Epithelial cell of prostate (primary cell): Measurements from ENCODE around the gene FAM24B.
A peak's percentile ranks its signal among the peaks of the same experiment; 100 is the strongest.
"Not testable (repeated sequence)": the region's sequence is repeated elsewhere in the genome, so short reads cannot be mapped to it uniquely, and the experiment has no call there.

ENCODE experiments used
- DNase-seq: peaks from one replicate; pipeline ENCODE4 v3.0.0-alpha.2; 2011; ENCODE audit warnings: low read depth, low spot score
- H3K27ac ChIP-seq: fragments of 450-650 bp; 2 replicates; pipeline ENCODE4 v1.5.1; 2017; ENCODE audit warnings: mild to moderate bottlenecking

The FAM24B gene, protein sequence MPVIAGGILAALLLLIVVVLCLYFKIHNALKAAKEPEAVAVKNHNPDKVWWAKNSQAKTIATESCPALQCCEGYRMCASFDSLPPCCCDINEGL

DNA sequence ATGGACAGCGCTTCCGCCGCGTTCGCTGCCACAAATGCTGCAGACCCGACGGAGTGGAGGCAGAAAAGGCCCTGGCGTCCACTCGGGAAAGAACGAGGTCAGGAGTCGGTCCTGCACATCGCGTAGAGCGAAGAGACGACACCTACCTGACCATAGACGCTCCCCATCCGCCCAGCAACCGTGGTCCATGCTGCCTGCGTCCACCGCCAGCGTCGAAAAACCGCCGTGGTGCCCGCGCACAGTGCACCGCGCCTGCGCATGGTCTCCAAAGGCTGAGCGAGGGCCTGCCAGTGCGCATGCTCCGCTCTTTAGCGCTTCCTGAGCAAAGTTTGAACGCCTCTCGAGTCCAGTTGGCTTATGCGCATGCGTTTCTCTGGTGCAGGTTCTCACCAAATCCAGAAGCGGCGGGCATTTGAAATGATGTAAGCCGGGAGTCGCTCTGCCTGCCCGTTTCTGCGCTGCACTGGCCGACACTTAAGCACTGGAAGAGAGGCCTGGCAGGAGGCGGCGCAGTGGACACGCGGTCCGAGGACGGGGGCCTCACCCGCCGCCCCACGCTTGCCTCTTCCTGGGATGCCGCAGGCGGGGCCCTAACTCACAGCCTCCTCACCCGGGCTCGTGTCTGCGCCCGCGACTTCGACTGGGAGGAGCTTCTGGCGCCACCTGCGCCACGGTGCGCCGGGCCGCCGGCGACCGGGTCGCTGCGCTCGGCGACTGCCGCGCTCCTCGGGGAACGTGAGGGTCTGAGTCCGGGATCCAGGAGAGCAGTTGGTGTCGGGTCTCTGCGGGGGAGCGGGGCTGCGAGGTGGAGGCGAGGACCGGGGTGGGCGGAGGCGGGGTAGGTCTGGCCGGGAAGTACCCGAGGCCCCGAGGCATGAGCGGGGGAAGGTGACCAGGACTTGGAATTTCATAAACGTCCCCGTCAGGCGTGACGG lies at the start of gene FAM24B:
Gene FAM24B (minus strand): TSS at position 243 of the 935 bp plus-strand sequence. CDS start 29,066 bp downstream, outside the sequence.
- peak; percentile 82 for DNase-seq
- peak within 1 kb of the TSS; percentile 85 for H3K27ac ChIP-seq

DNA sequence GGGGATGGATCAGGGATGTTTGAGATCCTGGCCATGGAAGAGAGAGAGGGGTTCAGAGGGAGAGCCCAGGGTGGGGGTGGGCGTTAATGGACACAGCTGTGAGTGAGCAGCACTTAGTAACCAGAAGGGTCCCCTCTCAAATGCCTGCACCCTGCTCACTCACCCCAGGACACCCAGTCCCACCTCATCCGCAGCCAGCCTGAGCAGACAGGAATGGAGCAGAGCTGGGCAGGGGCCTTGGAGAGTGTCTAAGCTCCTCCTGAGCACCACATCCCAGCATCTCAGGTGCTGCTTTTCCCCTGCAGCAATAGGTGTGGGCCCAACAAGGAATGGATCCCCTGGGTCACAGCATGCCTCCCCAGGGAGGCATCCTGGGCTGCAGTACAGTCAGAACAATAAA lies 36.3 kb upstream of the FAM24B start:
- no peak overlapping the region for H3K27ac ChIP-seq

DNA sequence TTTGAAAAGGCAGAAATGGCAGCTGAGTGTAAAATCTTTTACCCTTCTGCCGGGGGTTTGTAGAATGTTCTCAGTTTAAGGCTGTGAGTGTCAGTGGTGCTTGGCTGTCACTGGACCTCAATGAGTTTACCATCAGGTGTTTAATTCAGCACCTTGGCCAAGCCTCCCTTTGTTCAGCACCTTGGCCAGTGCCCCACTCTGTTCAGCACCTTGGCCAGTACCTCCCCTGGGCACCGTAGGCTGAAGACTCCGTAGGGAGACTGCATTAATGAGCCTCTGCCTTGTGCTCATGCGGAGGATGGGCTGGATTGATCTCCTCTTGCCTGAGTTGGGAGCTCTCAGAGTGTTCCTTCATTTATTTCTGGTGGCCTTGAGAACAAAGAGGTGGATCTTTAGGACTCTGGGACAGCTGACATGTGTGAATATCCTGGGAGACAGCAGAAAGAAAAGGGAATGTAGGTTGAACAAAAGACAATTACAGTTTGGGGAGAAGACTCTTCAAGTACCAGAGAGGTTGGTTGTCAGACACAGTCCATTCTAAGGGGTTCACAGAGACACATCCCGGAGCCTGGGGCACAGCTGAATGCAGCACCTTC lies 32.6 kb upstream of the FAM24B start:
- peak; percentile 1 for DNase-seq
- H3K27ac ChIP-seq, result no peak overlapping the region

More for the DNA sequence above, 36.3 kb upstream of the FAM24B start:
- DNase-seq, result no peak

DNA sequence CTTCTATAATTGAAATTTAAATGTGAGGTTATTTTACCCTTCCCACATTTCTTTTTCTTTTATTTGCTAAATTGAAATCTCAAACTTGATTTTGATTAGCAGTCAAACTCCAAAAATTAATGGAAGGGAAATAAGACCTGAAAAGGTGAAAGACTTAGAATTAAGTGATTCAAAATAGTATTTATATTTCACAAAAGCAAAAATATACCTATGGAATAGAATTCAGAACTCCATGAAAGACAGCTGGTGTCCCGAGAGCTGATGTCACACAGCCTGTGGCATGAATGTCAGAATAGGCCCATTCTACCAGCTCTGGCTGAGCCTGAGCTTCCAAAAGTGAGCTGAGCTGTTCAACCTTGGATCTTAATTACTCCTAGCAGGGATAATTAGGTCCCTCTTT lies 30.9 kb upstream of the FAM24B start, which contains the start of gene FAM24A:
Gene FAM24A (plus strand): TSS at position 301 of the 400 bp plus-strand sequence. CDS start 1,025 bp downstream, outside the sequence.
- no peak within 1 kb of the TSS for H3K27ac ChIP-seq

DNA sequence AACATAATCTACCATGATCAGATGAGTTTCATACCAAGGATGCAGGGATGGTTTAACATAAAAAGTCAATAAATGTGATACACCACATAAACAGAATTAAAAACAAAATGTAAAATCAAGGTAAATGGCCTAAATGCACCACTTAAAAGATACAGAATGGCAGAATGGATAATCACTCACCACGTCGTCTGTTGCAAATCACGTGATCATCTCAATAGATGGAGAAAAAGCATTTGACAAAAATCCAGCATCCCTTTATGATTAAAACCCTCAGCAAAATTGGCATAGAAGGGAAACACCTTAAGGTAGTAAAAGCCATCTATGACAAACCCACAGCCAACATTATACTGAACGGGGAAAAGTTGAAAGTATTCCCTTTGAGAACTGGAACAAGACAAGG lies 24.5 kb upstream of the FAM24B start:
- DNase-seq, H3K27ac ChIP-seq: not testable (repeated sequence)

More for the DNA sequence above, 30.9 kb upstream of the FAM24B start, which contains the start of gene FAM24A:
- DNase-seq, result no peak

DNA sequence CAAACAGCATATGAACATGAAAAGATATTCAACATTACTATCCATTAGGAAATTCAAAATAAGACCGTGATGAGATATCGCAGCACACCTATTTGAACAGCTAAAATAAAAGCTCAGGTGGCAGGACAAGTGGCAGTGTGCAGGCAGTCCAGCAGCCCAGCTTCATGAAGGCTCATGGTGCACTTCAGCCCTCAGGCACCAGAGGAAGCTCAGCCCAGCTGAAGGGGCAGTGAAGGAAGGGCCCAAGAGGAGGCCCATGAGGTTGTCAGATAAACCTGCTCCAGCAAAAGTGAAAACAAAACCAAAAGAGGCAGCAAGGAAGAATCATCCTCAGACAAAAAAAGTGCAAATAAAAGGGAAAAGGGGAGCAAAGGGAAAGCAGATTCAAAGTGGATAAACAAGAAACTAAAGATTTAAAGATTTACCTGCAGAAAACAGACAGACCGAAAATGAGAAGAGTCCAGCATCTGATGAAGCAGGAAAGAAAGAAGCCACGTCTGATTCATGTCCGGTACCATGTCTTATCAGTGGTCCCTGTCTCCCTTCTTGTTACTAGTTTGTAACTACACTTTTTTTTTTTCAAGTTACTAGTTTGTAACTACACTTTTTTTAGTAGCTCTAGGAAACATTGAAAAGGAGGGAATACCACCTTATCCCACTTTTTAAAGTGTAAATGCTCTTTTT lies 15.0 kb upstream of the FAM24B start:
- no peak overlapping the region for H3K27ac ChIP-seq
- DNase-seq, result no peak

DNA sequence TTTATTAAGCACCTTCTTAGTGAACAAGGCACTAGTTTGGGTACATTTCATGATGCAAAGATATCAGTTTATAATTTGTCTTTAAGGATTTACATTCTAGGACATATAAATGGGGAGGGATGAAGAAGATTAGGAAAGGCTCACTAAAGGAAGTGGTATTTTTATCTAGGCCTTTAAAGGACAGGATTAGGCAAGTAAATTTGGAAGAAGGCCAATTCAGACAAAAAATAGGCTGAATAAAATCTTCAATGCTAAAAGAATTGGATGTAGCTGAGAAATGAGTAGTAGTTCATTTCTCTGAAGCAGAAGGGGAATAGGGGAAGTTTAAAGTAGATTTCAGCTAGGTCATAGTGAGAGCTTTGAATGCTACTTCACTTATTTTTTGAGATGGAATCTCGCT lies 4.8 kb upstream of the FAM24B start:
- DNase-seq, result no peak
- H3K27ac ChIP-seq, result no peak overlapping the region

DNA sequence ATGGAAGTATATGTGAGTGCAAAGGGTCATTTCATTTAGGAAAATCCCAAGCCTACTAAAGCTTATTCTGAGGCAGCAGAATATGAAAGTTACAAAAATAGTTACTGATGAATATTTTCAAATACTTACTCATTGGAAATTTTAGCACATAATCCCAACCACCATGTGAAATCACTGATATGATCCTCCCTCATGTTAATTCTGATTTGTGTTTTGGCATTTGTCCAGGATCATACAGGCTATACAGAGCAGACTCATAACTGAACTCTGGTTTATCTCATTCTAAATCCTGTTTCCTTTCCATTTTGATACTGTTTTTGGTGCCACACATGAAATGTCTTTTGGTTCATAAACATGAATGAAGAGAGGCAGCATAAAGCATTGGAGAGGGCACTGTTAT lies 3.4 kb upstream of the FAM24B start:
- H3K27ac ChIP-seq, result no peak overlapping the region
- DNase-seq, result no peak

DNA sequence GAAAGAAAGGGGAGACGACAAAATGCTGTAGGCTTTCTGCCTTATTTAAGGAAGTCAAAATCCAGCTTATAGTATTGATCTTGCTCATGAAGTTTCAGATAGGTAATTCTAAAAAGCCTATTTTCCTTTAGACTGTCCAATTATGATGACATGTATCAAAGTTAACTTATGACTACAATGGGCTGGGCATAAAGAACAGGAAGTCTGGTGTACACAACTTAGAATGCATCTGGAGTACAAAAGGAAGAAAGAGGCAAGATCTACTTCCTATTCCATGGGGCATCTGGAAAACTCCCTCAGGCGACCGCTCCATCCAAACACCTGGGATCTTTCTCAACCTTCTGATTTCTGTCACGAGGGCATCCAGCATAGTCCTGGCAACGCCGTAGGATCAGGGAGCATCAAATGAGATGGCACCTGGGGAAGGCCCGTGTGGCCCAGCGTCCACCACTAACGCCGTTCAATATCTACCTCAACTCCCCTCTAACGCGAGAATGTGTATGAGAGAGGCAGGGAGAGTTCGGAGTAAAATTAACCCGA lies 512 bp downstream of the FAM24B start:
- peak overlapping the region; percentile 85 for H3K27ac ChIP-seq
- DNase-seq, result no peak

DNA sequence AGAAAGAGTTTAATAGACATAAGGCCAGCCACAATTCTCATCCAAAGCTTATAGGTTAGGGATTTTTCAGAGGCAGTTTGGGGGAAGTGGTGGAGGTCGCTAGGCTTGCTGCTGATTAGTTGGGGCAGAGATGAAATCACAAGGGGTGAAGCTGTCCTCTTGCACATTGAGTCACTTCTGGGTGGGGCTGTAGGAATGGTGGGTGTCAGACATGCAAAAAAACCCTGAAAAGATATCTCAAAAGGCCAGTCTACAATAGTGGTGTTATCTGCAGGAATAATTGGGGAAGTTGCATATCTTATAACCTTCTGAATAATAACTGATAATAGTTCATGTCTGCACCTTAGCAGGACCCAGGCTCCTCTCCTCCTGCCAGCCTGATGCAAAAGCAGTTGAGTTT lies 2.1 kb downstream of the FAM24B start:
- DNase-seq, result no peak
- H3K27ac ChIP-seq, result peak overlapping the region; percentile 85

DNA sequence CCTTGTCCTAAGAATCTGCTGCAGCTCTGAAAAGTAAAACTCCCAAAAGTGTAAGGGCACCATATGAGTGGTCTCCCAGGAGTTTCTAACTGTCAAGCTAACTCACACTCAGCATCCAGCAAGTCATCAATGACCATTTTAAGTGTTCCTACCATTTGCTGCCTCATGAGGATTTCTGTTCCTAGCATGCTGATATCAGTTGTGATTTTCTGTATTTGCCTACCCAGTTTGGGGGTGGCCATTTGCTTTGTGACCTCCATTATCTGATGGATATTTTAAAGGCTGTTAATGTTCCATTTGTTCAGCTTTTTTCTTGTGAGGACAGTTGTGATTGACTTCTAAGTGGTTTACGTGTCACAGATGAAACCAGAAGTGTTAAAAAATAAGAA lies 2.9 kb downstream of the FAM24B start:
- no peak overlapping the region for H3K27ac ChIP-seq
- DNase-seq, result no peak

DNA sequence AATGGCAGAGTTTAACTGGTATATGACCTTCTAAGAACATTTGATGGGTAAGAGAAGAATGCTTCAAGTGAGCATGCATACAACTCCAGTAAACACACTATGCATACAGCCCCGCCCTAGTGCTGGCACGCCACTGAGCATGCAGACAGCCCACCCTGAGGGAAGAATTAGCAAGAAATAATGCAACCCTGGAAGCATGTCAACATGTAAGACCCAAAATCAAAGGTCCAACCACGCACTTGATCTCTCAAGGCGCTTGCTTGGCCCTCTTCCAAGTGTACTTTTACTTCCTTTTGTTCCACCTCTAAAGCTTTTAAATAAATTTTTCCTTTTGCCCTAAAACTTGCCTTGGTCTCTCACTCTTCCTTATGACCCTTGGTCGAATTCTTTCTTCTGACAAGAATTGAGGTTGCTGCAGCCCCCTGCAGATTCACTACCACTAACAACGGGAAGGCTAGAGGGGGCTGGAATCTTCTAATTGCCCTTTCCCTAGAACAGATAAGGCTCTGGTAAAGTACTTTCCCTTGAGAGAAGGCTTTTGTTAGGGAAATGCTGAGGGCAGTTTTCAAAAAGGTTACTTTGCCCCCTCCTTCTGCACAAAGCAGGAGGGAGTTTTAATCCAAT lies 3.4 kb downstream of the FAM24B start:
- H3K27ac ChIP-seq, result no peak overlapping the region
- DNase-seq, result no peak

DNA sequence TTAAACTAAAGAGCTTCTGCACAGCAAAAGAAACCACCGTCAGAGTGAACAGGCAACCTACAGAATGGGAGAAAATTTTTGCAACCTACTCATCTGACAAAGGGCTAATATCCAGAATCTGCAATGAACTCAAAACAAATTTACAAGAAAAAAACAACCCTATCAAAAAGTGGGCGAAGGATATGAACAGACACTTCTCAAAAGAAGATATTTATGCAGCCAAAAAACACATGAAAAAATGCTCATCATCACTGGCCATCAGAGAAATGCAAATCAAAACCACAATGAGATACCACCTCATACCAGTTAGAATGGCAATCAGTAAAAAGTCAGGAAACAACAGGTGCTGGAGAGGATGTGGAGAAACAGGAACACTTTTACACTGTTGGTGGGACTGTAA lies 7.4 kb downstream of the FAM24B start:
- DNase-seq, H3K27ac ChIP-seq: not testable (repeated sequence)

DNA sequence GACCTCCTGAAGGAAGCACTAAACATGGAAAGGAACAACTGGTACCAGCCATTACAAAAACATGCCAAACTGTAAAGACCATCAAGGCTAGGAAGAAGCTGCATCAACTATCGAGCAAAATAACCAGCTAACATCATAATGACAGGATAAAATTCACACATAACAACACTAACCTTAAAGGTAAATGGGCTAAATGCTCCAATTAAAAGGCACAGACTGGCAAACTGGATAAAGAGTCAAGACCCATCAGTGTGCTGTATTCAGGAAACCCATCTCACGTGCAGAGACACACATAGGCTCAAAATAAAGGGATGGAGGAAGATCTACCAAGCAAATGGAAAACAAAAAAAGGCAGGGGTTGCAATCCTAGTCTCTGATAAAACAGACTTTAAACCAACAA lies 10.6 kb downstream of the FAM24B start:
- H3K27ac ChIP-seq, result not testable (repeated sequence)

DNA sequence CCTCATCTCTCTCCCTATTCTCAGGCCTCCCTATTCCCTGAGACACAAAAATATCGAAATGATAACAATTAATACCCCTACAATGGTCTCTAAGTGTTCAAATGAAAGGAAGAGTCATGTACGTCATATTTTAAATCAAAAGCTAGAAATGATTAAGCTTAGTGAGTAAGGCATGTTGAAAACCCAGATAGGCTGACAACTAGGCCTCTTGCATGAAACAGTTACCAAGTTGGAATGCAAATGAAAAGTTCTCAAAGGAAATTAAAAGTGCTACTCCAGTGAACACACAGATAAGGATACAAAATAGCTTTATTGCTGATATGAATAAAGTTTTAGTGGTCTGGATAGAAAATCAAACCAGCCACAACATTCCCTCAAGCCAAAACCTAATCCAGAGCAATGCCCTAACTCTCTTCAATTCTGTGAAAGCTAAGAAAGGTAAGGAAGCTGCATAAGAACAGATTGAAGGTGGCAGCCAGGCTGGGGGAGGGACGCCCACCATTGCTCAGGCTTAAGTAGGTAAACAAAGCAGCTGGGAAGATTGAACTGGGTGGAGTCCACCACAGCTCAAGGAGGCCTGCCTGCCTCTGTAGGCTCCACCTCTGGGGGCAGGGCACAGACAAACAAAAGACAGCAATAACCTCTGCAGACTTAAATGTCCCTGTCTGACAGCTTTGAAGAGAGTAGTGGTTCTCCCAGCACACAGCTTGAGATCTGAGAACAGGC lies 12.5 kb downstream of the FAM24B start:
- H3K27ac ChIP-seq, result peak overlapping the region; percentile 90

More for the DNA sequence above, 10.6 kb downstream of the FAM24B start:
- not testable (repeated sequence) for DNase-seq

DNA sequence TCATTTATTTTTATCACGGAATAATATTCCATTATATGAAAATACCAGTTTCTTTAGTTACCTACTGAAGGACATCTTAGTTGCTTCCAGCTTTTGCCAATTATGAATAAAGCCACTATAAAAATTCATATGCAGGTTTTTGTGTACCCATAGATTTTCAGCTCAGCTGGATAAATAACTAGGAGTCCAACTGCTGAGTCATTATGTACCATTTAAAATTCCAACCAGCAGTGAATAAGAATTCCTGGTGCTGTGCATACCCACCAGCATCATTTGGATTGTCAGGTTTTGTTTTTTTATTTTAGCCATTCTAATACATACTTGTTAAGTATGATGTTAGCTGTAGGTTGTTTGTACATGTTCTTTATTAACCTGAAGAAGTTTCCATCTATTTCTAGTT lies 14.5 kb downstream of the FAM24B start:
- H3K27ac ChIP-seq, result peak overlapping the region; percentile 90
- DNase-seq, result no peak

More for the DNA sequence above, 12.5 kb downstream of the FAM24B start:
- not testable (repeated sequence) for DNase-seq

DNA sequence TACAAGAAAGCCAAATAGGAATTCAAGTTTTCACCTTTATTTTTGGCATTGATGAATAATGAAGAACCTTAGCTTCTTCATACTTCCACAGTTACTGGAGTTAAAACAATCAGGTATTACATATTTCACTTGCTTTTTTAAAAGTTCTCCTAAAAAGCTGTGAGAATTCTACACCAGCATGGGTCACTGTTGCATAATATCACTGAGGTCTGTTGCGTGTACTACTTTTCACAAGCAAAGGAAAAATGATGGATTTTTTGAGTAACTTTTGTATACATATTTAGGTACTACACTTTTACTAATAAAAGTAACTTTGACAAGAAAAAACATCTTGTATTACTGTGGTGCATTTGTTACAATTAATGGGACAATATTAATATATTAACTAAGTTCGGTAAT lies 15.2 kb downstream of the FAM24B start:
- DNase-seq, result no peak

DNA sequence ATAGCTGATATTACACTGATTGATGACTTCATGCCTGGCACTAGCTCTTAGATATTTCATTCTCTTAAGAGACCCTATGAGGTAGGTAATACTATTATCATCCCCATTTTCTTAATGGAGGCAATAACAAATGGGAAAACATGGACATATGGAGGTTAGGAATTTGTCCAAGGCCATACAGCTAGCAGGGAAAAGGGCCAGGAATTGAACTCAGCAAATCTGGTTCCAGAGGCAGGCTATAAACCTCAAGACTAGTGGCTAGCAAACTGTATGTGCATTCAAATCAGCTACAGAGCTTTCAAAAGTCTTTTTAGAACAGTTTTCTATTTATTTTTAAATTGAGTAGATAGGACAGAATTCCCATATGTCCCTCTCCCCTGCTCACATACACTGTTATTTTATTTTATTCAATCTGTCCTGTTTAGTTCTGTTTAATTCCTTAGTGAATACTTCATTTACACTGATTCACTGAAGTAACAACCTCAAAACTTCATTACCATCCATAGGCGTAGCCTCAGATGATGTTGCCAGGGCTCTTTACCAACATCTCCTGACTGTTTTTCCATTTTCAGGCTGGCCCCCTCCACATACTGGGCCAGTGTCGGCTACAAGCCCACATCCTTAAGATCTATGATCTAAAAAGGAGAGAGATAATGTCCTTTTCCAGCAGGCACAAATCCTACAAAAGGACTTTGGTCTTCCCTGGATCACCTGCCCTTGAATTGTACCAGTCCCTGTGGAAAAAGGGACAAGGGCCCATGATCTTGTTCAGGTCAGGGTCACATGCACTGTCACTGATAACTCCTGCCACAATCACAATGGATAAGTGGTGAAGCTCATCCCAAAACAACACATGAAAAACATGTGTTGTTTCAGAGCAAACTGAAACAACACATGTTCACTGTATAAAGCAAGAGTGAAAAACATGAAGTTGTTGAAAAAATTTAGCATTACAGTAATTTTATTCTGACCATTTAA lies 15.9 kb downstream of the FAM24B start:
- DNase-seq, result no peak
- H3K27ac ChIP-seq, result peak overlapping the region; percentile 90

More for the DNA sequence above, 15.2 kb downstream of the FAM24B start:
- peak overlapping the region; percentile 90 for H3K27ac ChIP-seq
